Left renal cortex interstitium (tissue), 4 donors: ENCODE measurements around the gene TMEM50A. TPM values are rescaled to one million over a fixed set of nuclear protein-coding genes. Genes with fewer than 3 reads are reported as not detected.
"Not testable (repeated sequence)": the region's sequence is repeated elsewhere in the genome, so short reads cannot be mapped to it uniquely, and the experiment has no call there.

Source experiments
- DNase-seq, 4 donors: peaks; one replicate each; pipeline ENCODE4 v3.0.0-alpha.2; 2013; ENCODE audit warnings: low read depth in 4 of 4, low spot score in 2 of 4, missing footprints in 1 of 4
- polyA plus RNA-seq, 4 donors: library from polyadenylated mRNA; unstranded; fragments of 120-200 nt; gene quantifications; one replicate each; pipeline ENCODE4 v1.2.1, GENCODE V29; 2013; ENCODE audit not compliant: insufficient read length in 4 of 4

TMEM50A gene
- polyA plus RNA-seq, 4 donors: 101 to 136 (median 121) TPM

GRCh38 chr1:25329950-25330349 lies 8.2 kb upstream of the TMEM50A start:
- DNase-seq: not testable (repeated sequence)

GRCh38 chr1:25336922-25337354 lies 1.2 kb upstream of the TMEM50A start:
- DNase-seq: peak in 1 of 4 donors; percentile 0

GRCh38 chr1:25337483-25338187 lies 499 bp upstream of the TMEM50A start:
- DNase-seq: peak in 1 of 4 donors; percentile 9

- peak in 1 of 4 donors; percentile 19 for DNase-seq
These were observed 852 bp downstream of the TMEM50A start for GRCh38 chr1:25338986-25339385.

GRCh38 chr1:25341746-25342145 lies 3.6 kb downstream of the TMEM50A start:
- no peak for DNase-seq

GRCh38 chr1:25342846-25343245 lies 4.7 kb downstream of the TMEM50A start:
- no peak for DNase-seq

- DNase-seq: no peak
These were observed 5.7 kb downstream of the TMEM50A start for GRCh38 chr1:25343872-25344271.

GRCh38 chr1:25347556-25347955 lies 9.4 kb downstream of the TMEM50A start:
- DNase-seq: no peak

GRCh38 chr1:25349606-25350005 lies 11.5 kb downstream of the TMEM50A start:
- no peak for DNase-seq

GRCh38 chr1:25355841-25356395 lies 17.8 kb downstream of the TMEM50A start:
- no peak for DNase-seq

GRCh38 chr1:25356441-25356840 lies 18.3 kb downstream of the TMEM50A start:
- DNase-seq: no peak

GRCh38 chr1:25356848-25357247 lies 18.7 kb downstream of the TMEM50A start:
- no peak for DNase-seq

GRCh38 chr1:25360596-25361581 lies 22.8 kb downstream of the TMEM50A start:
- DNase-seq: no peak

GRCh38 chr1:25361901-25362300 lies 23.8 kb downstream of the TMEM50A start:
- DNase-seq: peak in 1 of 4 donors; percentile 1

GRCh38 chr1:25362634-25363559 lies 24.8 kb downstream of the TMEM50A start:
- not testable (repeated sequence) for DNase-seq

- no peak for DNase-seq
These were observed 31.1 kb downstream of the TMEM50A start for GRCh38 chr1:25369241-25369640.

- DNase-seq: not testable (repeated sequence)
These were observed 31.6 kb downstream of the TMEM50A start for GRCh38 chr1:25369691-25370271.

- not testable (repeated sequence) for DNase-seq
These were observed 33.6 kb downstream of the TMEM50A start for GRCh38 chr1:25371757-25372156.

GRCh38 chr1:25378367-25378766 lies 40.2 kb downstream of the TMEM50A start:
- not testable (repeated sequence) for DNase-seq

- not testable (repeated sequence) for DNase-seq
These were observed 44.4 kb downstream of the TMEM50A start for GRCh38 chr1:25382543-25382942.
